ENCODE measurements around the gene CAPZA2. TPM values are rescaled to one million over a fixed set of nuclear protein-coding genes. Genes with fewer than 3 reads are reported as not detected.

Gene CAPZA2
- total and polyA plus RNA-seq, 9 of the 15 experiments (the other 6 are each of a cell fraction or from before 2014, with no cell fraction given) = 67.0 to 524 (median 176) TPM

DNA sequence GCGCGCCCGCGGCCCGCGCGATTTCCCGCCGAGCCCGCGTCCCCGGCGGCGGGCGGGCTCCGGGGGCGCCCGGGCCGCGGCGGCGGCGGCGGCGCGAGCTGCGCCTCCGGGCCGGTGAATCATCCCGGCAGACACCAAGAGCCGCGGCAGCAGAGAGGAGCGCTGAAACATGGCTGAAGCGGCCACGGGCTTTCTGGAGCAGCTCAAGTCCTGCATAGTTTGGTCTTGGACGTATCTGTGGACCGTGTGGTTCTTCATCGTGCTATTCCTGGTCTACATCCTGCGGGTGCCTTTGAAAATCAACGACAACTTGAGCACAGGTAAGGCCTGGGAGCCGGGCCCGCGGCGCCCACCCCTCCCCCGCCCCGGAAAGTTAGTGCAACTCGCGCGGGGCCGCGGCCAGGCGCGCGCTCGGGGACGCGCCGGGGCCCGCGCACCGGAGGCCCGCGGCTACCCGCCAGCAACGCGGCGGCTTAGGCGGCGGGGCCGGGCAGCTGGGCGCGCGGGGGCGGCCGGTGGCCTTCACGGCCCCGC lies 91.1 kb downstream of the CAPZA2 start, which contains the start of gene ST7 (continued):
- TF ChIP-seq YY1 (IDR thresholded peaks at IDR 0.05; ENCODE audit: borderline replicate concordance in 1 of 3, control insufficient read depth in 1 of 3, extremely low read depth in 1 of 3, insufficient read depth in 3 of 3, insufficient read length in 1 of 3, insufficient replicate concordance in 2 of 3, low read depth in 1 of 3, low read length in 2 of 3) (peak; percentile 19 to 86 (median 71)), MYBL2 (IDR thresholded peaks at IDR 0.05; ENCODE audit: low read depth) (no peak), MYBL2 (CRISPR knock-in tag; IDR thresholded peaks at IDR 0.05; ENCODE audit: borderline replicate concordance) (no peak), ZNF224 (CRISPR knock-in tag; IDR thresholded peaks at IDR 0.05) (0 out of 2 replicates have a peak, but pooled peaks have one; percentile 33), POLR2H (tag; IDR thresholded peaks at IDR 0.05; ENCODE audit: low read depth) (peak; percentile 30), ILF3 (IDR thresholded peaks at IDR 0.05; ENCODE audit: borderline replicate concordance) (no peak), ZNF695 (CRISPR knock-in tag; IDR thresholded peaks at IDR 0.05) (no peak), LEF1 (IDR thresholded peaks at IDR 0.05) (no peak), TAF1 (IDR thresholded peaks at IDR 0.05; ENCODE audit: control insufficient read depth, extremely low read depth, insufficient read depth, low read length, severe bottlenecking) (peak; percentile 74), DIDO1 (tag; IDR thresholded peaks at IDR 0.05; ENCODE audit: low read depth) (no peak), IRF1 (CRISPR knock-in tag; IDR thresholded peaks at IDR 0.05; ENCODE audit: borderline replicate concordance) (no peak), ZNF780A (CRISPR knock-in tag; IDR thresholded peaks at IDR 0.05) (no peak), ZNF445 (CRISPR knock-in tag; IDR thresholded peaks at IDR 0.05; ENCODE audit: low read depth) (no peak), ZNF589 (CRISPR knock-in tag; IDR thresholded peaks at IDR 0.05; ENCODE audit: low read depth) (peak; percentile 99), HDAC2 (IDR thresholded peaks at IDR 0.05) (no peak), ZNF311 (CRISPR knock-in tag; IDR thresholded peaks at IDR 0.05) (0 out of 2 replicates have a peak, but pooled peaks have one; percentile 30), ELF1 (tag; IDR thresholded peaks at IDR 0.05) (peak; percentile 36; the same call in 1 of the 2 replicates), ZNF354B (CRISPR knock-in tag; IDR thresholded peaks at IDR 0.05) (no peak), ZNF764 (CRISPR knock-in tag; IDR thresholded peaks at IDR 0.05; ENCODE audit: low read depth) (no peak), PRMT5 (CRISPR knock-in tag; IDR thresholded peaks at IDR 0.05) (no peak), ZNF253 (CRISPR knock-in tag; conservative IDR thresholded peaks at IDR 0.05) (no peak), ATF7 (IDR thresholded peaks at IDR 0.05) (peak; percentile 93)
- TF ChIP-seq, protein P1, sequence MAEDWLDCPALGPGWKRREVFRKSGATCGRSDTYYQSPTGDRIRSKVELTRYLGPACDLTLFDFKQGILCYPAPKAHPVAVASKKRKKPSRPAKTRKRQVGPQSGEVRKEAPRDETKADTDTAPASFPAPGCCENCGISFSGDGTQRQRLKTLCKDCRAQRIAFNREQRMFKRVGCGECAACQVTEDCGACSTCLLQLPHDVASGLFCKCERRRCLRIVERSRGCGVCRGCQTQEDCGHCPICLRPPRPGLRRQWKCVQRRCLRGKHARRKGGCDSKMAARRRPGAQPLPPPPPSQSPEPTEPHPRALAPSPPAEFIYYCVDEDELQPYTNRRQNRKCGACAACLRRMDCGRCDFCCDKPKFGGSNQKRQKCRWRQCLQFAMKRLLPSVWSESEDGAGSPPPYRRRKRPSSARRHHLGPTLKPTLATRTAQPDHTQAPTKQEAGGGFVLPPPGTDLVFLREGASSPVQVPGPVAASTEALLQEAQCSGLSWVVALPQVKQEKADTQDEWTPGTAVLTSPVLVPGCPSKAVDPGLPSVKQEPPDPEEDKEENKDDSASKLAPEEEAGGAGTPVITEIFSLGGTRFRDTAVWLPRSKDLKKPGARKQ (CRISPR knock-in tag; IDR thresholded peaks at IDR 0.05) = no peak
- TF ChIP-seq, protein P2, sequence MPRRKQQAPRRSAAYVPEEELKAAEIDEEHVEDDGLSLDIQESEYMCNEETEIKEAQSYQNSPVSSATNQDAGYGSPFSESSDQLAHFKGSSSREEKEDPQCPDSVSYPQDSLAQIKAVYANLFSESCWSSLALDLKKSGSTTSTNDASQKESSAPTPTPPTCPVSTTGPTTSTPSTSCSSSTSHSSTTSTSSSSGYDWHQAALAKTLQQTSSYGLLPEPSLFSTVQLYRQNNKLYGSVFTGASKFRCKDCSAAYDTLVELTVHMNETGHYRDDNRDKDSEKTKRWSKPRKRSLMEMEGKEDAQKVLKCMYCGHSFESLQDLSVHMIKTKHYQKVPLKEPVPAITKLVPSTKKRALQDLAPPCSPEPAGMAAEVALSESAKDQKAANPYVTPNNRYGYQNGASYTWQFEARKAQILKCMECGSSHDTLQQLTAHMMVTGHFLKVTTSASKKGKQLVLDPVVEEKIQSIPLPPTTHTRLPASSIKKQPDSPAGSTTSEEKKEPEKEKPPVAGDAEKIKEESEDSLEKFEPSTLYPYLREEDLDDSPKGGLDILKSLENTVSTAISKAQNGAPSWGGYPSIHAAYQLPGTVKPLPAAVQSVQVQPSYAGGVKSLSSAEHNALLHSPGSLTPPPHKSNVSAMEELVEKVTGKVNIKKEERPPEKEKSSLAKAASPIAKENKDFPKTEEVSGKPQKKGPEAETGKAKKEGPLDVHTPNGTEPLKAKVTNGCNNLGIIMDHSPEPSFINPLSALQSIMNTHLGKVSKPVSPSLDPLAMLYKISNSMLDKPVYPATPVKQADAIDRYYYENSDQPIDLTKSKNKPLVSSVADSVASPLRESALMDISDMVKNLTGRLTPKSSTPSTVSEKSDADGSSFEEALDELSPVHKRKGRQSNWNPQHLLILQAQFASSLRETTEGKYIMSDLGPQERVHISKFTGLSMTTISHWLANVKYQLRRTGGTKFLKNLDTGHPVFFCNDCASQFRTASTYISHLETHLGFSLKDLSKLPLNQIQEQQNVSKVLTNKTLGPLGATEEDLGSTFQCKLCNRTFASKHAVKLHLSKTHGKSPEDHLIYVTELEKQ (CRISPR knock-in tag; IDR thresholded peaks at IDR 0.05) = no peak

Data from K562 (cell line).